Panc1 (cell line): ENCODE results near the gene FRMD4A. TPM values are rescaled to one million over a fixed set of nuclear protein-coding genes. Genes with fewer than 3 reads are reported as not detected.
A peak's percentile ranks its signal among the peaks of the same experiment; 100 is the strongest.

Experiments
- ATAC-seq: fragments of 200-7000 bp; cut with Tn5 transposase; 2 replicates; pipeline ENCODE4 v1.9.1; 2020; ENCODE audit warnings: mild to moderate bottlenecking, moderate library complexity
- BruUV-seq: library from RNA; stranded (reverse); fragments of 400-500 nt; replicated peaks from 2 replicates; lab custom pipeline; 2021; lab: Mats Ljungman, UMichigan
- CTCF ChIA-PET: fragments of 300-600 bp; sonication (Branson Sonifier 250); formaldehyde crosslinking; loops from one replicate; lab custom pipeline; 2022; ENCODE audit warnings: antibody characterized with exemption; lab: Charles Lee
- POLR2A ChIA-PET: fragments of 300-600 bp; sonication (Branson Sonifier 250); formaldehyde crosslinking; loops from one replicate; lab custom pipeline; 2022; ENCODE audit warnings: antibody characterized with exemption; lab: Charles Lee
- DNase-seq: peaks from one replicate; pipeline ENCODE4 v3.0.0-alpha.2; 2010; ENCODE audit warnings: low read depth, low spot score
- H3K27ac ChIP-seq: 2 replicates; pipeline ENCODE4 v1.5.1; 2011; ENCODE audit warnings: mild to moderate bottlenecking, low read length, inconsistent platforms
- H3K27me3 ChIP-seq: fragments of 200-500 bp; sonication (Bioruptor generic); 2 replicates; pipeline ENCODE4 v1.6.0; 2014; ENCODE audit warnings: low read length, inconsistent platforms; ENCODE audit not compliant: control insufficient read depth, insufficient read depth
- H3K36me3 ChIP-seq: fragments of 200-500 bp; sonication (Bioruptor generic); 2 replicates; pipeline ENCODE4 v1.5.1; 2014; ENCODE audit warnings: inconsistent platforms, mild to moderate bottlenecking, low read length, moderate library complexity; ENCODE audit not compliant: control insufficient read depth, insufficient read depth
- H3K4me1 ChIP-seq: 2 replicates; pipeline ENCODE4 v1.5.1; 2011; ENCODE audit warnings: inconsistent platforms, mild to moderate bottlenecking, low read length, moderate library complexity; ENCODE audit not compliant: control insufficient read depth, insufficient read depth
- H3K4me3 ChIP-seq, 2 experiments: 2 replicates each; pipeline ENCODE4 v1.5.1; 2011 to 2012; ENCODE audit warnings: low read depth in 2 of 2, low read length in 2 of 2, mild to moderate bottlenecking in 2 of 2, inconsistent platforms in 1 of 2, moderate library complexity in 1 of 2
- H3K9me3 ChIP-seq: fragments of 200-500 bp; sonication (Bioruptor generic); 2 replicates; pipeline ENCODE4 v1.5.1; 2014; ENCODE audit warnings: low read depth, mild to moderate bottlenecking, inconsistent platforms, low read length, moderate library complexity; ENCODE audit not compliant: control insufficient read depth, insufficient read depth
- CTCF ChIP-seq: fragments of 450-650 bp; IDR thresholded peaks from 2 replicates; pipeline ENCODE4 v1.5.1; 2017; ENCODE audit warnings: mild to moderate bottlenecking
- POLR2AphosphoS5 ChIP-seq: IDR thresholded peaks from 2 replicates; pipeline ENCODE4 v1.6.1; 2012; ENCODE audit warnings: mild to moderate bottlenecking, low read depth, low read length, moderate library complexity
- REST ChIP-seq, 2 experiments: IDR thresholded peaks; 2 replicates each; pipeline ENCODE4 v1.6.1; 2011 to 2012; ENCODE audit warnings: low read depth in 2 of 2, control low read depth in 1 of 2, low read length in 1 of 2, mild to moderate bottlenecking in 1 of 2, moderate library complexity in 1 of 2; ENCODE audit not compliant: insufficient read depth in 1 of 2
- SIN3A ChIP-seq: IDR thresholded peaks from 2 replicates; pipeline ENCODE4 v1.6.1; 2012; ENCODE audit warnings: low read depth, mild to moderate bottlenecking, low read length, moderate library complexity, borderline replicate concordance; ENCODE audit not compliant: insufficient read depth
- TCF7L2 ChIP-seq: IDR thresholded peaks from 2 replicates; pipeline ENCODE4 v1.6.1; 2011; ENCODE audit warnings: mild to moderate bottlenecking, low read depth, low read length, inconsistent platforms
- in situ Hi-C: cut with HindIII; loops from 2 replicates; pipeline ENCODE4 v1.10.0; 2016; ENCODE audit warnings: low sequenced_read_pairs, low pct_unique_long_range_greater_than_20kb
- intact Hi-C: fragments of 100-400 bp; cut with micrococcal nuclease; formaldehyde crosslinking; loops from one replicate; pipeline ENCODE4 v1.10.0; 2022; ENCODE audit not compliant: unreplicated experiment
- total RNA-seq: library from RNA; stranded (reverse); gene quantifications from one replicate; pipeline ENCODE4 v1.2.1, GENCODE V29; 2021; ENCODE audit not compliant: unreplicated experiment

Gene FRMD4A
- total RNA-seq, 1 experiment from 2014 or later = 7.1 TPM

- no peak overlapping the region for H3K4me3 ChIP-seq
- H3K27me3 ChIP-seq = no peaks in the 10 kb centered on the region
- no TSS peak for BruUV-seq
- POLR2A ChIA-PET = interaction anchor here (0.5 kb wide), 1 partner anchor 19 kb away, joined by 4 read pairs; no protein-coding TSS in a partner anchor
- DNase-seq = no peak
- peak overlapping the region; percentile 23; the same call in 1 of the 2 replicates for H3K27ac ChIP-seq
- no peak for ATAC-seq
- TF ChIP-seq SIN3A (no peak), TCF7L2 (no peak), POLR2AphosphoS5 (no peak), REST (IDR thresholded peaks at IDR 0.05; ENCODE audit: insufficient read depth in 1 of 2, low read depth in 2 of 2, low read length in 1 of 2) (no peak), CTCF (no peak)
- no peaks in the 10 kb centered on the region for H3K9me3 ChIP-seq
- CTCF ChIA-PET = no interaction called here
- H3K4me1 ChIP-seq = peaks cover 12% of the 10 kb centered on the region
- in situ Hi-C loops = no loop called here
- no peaks in the 10 kb centered on the region for H3K36me3 ChIP-seq
- intact Hi-C loops = no loop called here
These were observed 618.3 kb downstream of the FRMD4A start for GRCh38 chr10:13712476-13712836.

- intact Hi-C loops = no loop called here
- no peak overlapping the region for H3K27ac ChIP-seq
- DNase-seq (no peak), ATAC-seq (no peak)
- TF ChIP-seq SIN3A = no peak
- TF ChIP-seq TCF7L2 = no peak
- TF ChIP-seq POLR2AphosphoS5 = no peak
- no peak for TF ChIP-seq CTCF
- TF ChIP-seq REST (IDR thresholded peaks at IDR 0.05; ENCODE audit: insufficient read depth in 1 of 2, low read depth in 2 of 2, low read length in 1 of 2) = no peak
- H3K9me3 ChIP-seq = no peaks in the 10 kb centered on the region
- H3K27me3 ChIP-seq = no peaks in the 10 kb centered on the region
- H3K4me1 ChIP-seq = peaks cover 12% of the 10 kb centered on the region
- ChIA-PET POLR2A (no interaction called here), CTCF (interaction anchor here (0.5 kb wide), 1 partner anchor 862 kb away, joined by 5 read pairs; no protein-coding TSS in a partner anchor)
- in situ Hi-C loops = no loop called here
- no TSS peak for BruUV-seq
- no peaks in the 10 kb centered on the region for H3K36me3 ChIP-seq
- H3K4me3 ChIP-seq = no peak overlapping the region
These were observed 619.4 kb downstream of the FRMD4A start for GRCh38 chr10:13711291-13711690.
